Left ventricle myocardium inferior (tissue), 1 donor: ENCODE measurements around the gene PRSS38. TPM values are rescaled to one million over a fixed set of nuclear protein-coding genes. Genes with fewer than 3 reads are reported as not detected.

Experiments used
- DNase-seq: peaks from one replicate; pipeline ENCODE4 v3.0.0-alpha.2; 2020
- H3K27ac ChIP-seq: fragments of 200-600 bp; replicated peaks from 2 replicates; pipeline ENCODE4 v1.8.0; 2021
- H3K27me3 ChIP-seq: fragments of 200-600 bp; 2 replicates; pipeline ENCODE4 v1.8.0; 2021; ENCODE audit warnings: low read depth
- H3K36me3 ChIP-seq: fragments of 200-600 bp; 2 replicates; pipeline ENCODE4 v1.8.0; 2021
- H3K4me1 ChIP-seq: fragments of 200-600 bp; 2 replicates; pipeline ENCODE4 v1.8.0; 2021
- H3K4me3 ChIP-seq: fragments of 200-600 bp; 2 replicates; pipeline ENCODE4 v1.8.0; 2021; ENCODE audit warnings: mild to moderate bottlenecking, moderate library complexity
- H3K9me3 ChIP-seq: fragments of 200-600 bp; replicated peaks from 2 replicates; pipeline ENCODE4 v1.8.0; 2021
- intact Hi-C: fragments of 100-400 bp; cut with micrococcal nuclease; formaldehyde crosslinking; loops from one replicate; pipeline ENCODE4 v1.11.0; 2022
- total RNA-seq: library from RNA; stranded (reverse); fragmentation: NEBNext Ultra II Directional; extraction: Animal tissue kit (Norgen Biotek cat#: 25700); gene quantifications from one replicate; pipeline ENCODE4 v1.2.1, GENCODE V29; 2021
- TF ChIP-seq, protein P1 (sequence below): fragments of 200-600 bp; IDR thresholded peaks from 2 replicates; pipeline ENCODE4 v1.8.0; 2021; ENCODE audit warnings: antibody characterized with exemption, mild to moderate bottlenecking, borderline replicate concordance
- donor health status: DM: no; HTN: yes; CAD: no; lungs with severe emphysema.

Gene PRSS38
- total RNA-seq, 1 donor from 2014 or later: not detected

DNA sequence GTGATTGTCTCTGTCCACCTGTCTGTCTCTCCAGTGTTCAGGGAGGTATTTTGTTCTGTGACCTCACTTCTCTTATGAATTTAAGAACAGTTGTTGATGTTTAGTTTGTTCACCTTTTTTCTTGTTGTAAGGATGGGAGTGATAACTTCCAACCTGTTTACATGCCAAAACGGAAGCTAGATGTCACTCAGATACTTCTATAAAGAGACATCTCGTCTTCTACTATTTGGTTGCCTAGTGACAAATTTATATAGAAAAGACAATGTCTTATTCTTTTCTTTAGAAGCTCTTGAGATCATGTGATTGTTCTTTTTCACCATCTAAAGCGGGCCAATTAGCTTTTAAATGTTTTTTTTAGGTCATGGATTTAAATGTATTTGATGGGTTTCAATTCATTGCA, 33.8 kb downstream of the PRSS38 start:
- Histone ChIP-seq H3K4me1 (no peaks in the 10 kb centered on the region), H3K27ac (no peak overlapping the region), H3K36me3 (no peaks in the 10 kb centered on the region), H3K27me3 (peaks cover 21% of the 10 kb centered on the region), H3K9me3 (peaks cover 15% of the 10 kb centered on the region), H3K4me3 (no peak overlapping the region)
- TF ChIP-seq, protein P1, sequence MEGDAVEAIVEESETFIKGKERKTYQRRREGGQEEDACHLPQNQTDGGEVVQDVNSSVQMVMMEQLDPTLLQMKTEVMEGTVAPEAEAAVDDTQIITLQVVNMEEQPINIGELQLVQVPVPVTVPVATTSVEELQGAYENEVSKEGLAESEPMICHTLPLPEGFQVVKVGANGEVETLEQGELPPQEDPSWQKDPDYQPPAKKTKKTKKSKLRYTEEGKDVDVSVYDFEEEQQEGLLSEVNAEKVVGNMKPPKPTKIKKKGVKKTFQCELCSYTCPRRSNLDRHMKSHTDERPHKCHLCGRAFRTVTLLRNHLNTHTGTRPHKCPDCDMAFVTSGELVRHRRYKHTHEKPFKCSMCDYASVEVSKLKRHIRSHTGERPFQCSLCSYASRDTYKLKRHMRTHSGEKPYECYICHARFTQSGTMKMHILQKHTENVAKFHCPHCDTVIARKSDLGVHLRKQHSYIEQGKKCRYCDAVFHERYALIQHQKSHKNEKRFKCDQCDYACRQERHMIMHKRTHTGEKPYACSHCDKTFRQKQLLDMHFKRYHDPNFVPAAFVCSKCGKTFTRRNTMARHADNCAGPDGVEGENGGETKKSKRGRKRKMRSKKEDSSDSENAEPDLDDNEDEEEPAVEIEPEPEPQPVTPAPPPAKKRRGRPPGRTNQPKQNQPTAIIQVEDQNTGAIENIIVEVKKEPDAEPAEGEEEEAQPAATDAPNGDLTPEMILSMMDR: no peak
- DNase-seq: no peak
- intact Hi-C loops: no loop called here

DNA sequence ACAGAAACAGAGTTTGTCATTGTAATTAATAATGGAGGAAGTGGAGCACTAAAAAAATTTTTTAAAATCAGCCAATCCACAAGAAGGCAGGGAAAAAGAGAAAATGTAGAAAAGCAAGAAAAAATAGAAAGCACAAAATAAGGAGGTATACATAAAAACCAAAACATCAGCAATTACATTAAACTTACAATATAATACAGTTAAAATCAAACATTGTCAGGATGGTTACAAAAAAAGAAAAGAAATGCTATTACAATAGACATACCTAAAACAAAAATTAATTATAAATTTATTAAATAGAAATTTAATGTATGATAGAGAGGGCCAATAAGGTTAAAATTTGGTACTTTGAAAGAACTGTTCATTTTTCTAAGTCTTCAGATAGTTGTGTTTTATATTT, 38.7 kb downstream of the PRSS38 start:
- TF ChIP-seq, protein P1: no peak
- no peaks in the 10 kb centered on the region for H3K4me1 ChIP-seq
- intact Hi-C loops: no loop called here

DNA sequence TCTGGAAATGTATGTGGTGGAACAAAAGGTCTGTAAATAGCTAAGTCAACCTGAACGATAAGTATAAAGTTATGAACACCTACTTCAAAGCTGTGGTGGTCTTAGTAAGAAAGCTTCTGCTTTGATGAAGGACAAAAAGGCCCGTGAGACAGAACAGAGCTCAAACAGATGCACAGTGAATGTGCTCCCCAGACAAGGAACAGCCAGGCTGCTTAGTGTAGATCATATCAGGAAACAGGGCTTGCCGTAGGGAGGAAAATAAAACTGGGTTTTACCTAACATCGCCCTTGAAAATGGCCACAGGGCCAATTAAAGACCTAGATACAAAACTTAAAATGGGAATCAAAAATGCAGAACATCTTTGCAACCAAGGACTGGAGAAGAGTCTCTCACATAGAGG, 40.2 kb downstream of the PRSS38 start:
- TF ChIP-seq, protein P1: no peak
- intact Hi-C loops: no loop called here

More for the DNA sequence above, 38.7 kb downstream of the PRSS38 start:
- H3K4me3 ChIP-seq: no peak overlapping the region
- H3K9me3 ChIP-seq: no peaks in the 10 kb centered on the region
- H3K36me3 ChIP-seq: no peaks in the 10 kb centered on the region
- peaks cover 22% of the 10 kb centered on the region for H3K27me3 ChIP-seq
- no peak for DNase-seq
- no peak overlapping the region for H3K27ac ChIP-seq

DNA sequence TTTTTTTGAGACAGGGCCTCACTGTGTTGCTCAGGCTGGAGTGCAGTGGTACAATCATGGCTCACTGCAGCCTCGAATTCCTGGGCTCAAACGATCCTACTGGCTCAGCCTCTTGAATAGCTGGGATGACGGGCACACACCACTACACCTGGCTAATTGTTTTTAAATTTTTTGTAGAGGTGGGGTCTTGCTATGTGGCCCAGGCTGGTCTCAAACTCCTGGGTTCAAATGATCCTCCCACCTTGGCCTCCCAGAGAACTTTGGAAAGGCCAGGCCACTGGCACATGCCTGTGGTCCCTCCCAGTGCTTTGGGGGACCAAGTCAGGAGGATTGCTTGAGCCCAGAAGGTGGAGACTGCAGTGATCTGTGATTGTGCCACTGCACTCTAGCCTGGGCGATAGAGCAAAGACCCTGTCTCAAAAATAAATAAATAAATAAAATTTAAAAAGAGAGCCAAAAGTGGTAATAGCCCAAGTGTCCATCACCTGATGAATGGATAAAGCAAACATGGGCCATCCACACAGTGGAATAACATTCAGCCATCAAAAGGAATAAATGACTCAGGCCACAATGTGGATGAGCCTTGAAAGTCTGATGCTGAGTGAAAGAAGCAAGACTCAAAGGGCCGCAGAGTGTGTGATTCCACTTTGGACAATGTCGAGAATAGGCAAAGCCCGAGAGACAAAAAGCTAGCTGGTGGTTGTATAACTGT, 40.8 kb downstream of the PRSS38 start:
- Histone ChIP-seq H3K27ac (no peak overlapping the region), H3K9me3 (no peaks in the 10 kb centered on the region), H3K4me3 (no peak overlapping the region), H3K4me1 (no peaks in the 10 kb centered on the region), H3K36me3 (no peaks in the 10 kb centered on the region), H3K27me3 (peaks cover 22% of the 10 kb centered on the region)
- no peak for DNase-seq
- intact Hi-C loops: no loop called here
- TF ChIP-seq, protein P1: no peak

More for the DNA sequence above, 40.2 kb downstream of the PRSS38 start:
- Histone ChIP-seq H3K4me3 (no peak overlapping the region), H3K9me3 (no peaks in the 10 kb centered on the region), H3K27me3 (peaks cover 22% of the 10 kb centered on the region), H3K4me1 (no peaks in the 10 kb centered on the region), H3K27ac (no peak overlapping the region), H3K36me3 (no peaks in the 10 kb centered on the region)
- DNase-seq: no peak

DNA sequence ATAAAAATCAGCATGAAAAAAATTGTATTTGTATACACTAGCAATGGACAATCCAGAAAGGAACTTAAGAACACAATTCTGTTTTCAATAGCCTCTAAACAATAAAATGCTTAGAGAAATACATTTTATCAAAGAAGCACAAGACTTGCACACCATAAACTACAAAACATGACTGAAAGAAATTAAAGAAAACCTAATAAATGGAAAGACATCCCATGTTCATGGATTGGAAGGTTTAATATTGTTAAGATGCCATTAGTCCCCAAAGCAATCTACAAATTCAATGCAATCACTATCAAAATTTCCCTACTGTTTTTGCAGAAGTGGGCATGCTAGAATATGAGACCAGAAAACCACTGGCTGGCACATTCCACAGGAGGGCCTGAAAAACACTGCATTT, 49.4 kb downstream of the PRSS38 start:
- intact Hi-C loops: no loop called here
- no peaks in the 10 kb centered on the region for H3K4me1 ChIP-seq
- no peaks in the 10 kb centered on the region for H3K36me3 ChIP-seq
- no peak overlapping the region for H3K4me3 ChIP-seq
- peaks cover 9% of the 10 kb centered on the region for H3K27me3 ChIP-seq
- DNase-seq: no peak
- H3K27ac ChIP-seq: no peak overlapping the region
- TF ChIP-seq, protein P1: no peak
- H3K9me3 ChIP-seq: peaks cover 29% of the 10 kb centered on the region
